ENCODE data around the gene SUN5. TPM values are rescaled to one million over a fixed set of nuclear protein-coding genes. Genes with fewer than 3 reads are reported as not detected.

The SUN5 gene
- total RNA-seq, 1 experiment from 2014 or later, result not detected

DNA sequence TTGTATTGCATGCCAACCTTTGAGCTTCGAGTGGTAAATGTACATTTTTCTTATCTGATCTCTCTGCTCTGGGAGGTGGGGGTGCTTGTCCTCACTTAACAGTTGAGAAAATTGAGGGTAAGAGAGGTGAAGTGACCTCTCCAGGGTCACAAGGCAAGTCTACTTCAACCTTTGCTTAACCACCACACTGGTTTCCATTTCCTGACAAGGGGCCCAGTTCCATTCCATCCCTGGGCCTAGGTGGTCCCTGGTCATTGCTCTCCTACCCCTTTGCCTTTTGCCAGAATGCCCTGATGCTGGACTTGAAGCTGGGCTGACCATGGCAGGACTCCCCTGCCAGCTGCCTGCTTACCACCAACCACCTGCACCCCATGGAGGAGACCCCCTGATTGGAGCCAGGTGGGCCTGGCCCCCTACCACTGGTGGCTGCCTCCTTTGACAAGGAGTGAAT is 39.5 kb upstream of the SUN5 start:
- BruUV-seq (replicated peaks), result no TSS peak
- Histone ChIP-seq H3K27ac (ENCODE audit: low read length) (no peak overlapping the region), H3K4me1 (ENCODE audit: control insufficient read depth, insufficient read depth, low read length) (no peaks in the 10 kb centered on the region), H3K36me3 (ENCODE audit: control insufficient read depth, insufficient read depth, low read length) (no peaks in the 10 kb centered on the region), H3K4me3 (ENCODE audit: low read depth in 2 of 2, low read length in 2 of 2) (no peak overlapping the region), H3K27me3 (ENCODE audit: control insufficient read depth, insufficient read depth, low read length) (peaks cover 2% of the 10 kb centered on the region; the same call in 1 of the 2 replicates), H3K9me3 (ENCODE audit: control insufficient read depth, insufficient read depth, low read depth, low read length) (no peaks in the 10 kb centered on the region)
- TF ChIP-seq SIN3A (IDR thresholded peaks at IDR 0.05; ENCODE audit: borderline replicate concordance, insufficient read depth, low read depth, low read length), result no peak
- no peak for TF ChIP-seq REST (IDR thresholded peaks at IDR 0.05; ENCODE audit: insufficient read depth in 1 of 2, low read depth in 2 of 2, low read length in 1 of 2)
- no peak for TF ChIP-seq TCF7L2 (IDR thresholded peaks at IDR 0.05; ENCODE audit: low read depth, low read length)
- TF ChIP-seq POLR2AphosphoS5 (IDR thresholded peaks at IDR 0.05; ENCODE audit: low read depth, low read length), result no peak
- TF ChIP-seq, protein P1, sequence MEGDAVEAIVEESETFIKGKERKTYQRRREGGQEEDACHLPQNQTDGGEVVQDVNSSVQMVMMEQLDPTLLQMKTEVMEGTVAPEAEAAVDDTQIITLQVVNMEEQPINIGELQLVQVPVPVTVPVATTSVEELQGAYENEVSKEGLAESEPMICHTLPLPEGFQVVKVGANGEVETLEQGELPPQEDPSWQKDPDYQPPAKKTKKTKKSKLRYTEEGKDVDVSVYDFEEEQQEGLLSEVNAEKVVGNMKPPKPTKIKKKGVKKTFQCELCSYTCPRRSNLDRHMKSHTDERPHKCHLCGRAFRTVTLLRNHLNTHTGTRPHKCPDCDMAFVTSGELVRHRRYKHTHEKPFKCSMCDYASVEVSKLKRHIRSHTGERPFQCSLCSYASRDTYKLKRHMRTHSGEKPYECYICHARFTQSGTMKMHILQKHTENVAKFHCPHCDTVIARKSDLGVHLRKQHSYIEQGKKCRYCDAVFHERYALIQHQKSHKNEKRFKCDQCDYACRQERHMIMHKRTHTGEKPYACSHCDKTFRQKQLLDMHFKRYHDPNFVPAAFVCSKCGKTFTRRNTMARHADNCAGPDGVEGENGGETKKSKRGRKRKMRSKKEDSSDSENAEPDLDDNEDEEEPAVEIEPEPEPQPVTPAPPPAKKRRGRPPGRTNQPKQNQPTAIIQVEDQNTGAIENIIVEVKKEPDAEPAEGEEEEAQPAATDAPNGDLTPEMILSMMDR (IDR thresholded peaks at IDR 0.05), result no peak
- intact Hi-C loops (cut with micrococcal nuclease; ENCODE audit: unreplicated experiment) (no loop called here), in situ Hi-C loops (cut with HindIII; ENCODE audit: low pct_unique_long_range_greater_than_20kb, low sequenced_read_pairs) (no loop called here)
- ChIA-PET CTCF (no interaction called here), POLR2A (no interaction called here)
- DNase-seq (ENCODE audit: low read depth, low spot score) (no peak), ATAC-seq (no peak)

DNA sequence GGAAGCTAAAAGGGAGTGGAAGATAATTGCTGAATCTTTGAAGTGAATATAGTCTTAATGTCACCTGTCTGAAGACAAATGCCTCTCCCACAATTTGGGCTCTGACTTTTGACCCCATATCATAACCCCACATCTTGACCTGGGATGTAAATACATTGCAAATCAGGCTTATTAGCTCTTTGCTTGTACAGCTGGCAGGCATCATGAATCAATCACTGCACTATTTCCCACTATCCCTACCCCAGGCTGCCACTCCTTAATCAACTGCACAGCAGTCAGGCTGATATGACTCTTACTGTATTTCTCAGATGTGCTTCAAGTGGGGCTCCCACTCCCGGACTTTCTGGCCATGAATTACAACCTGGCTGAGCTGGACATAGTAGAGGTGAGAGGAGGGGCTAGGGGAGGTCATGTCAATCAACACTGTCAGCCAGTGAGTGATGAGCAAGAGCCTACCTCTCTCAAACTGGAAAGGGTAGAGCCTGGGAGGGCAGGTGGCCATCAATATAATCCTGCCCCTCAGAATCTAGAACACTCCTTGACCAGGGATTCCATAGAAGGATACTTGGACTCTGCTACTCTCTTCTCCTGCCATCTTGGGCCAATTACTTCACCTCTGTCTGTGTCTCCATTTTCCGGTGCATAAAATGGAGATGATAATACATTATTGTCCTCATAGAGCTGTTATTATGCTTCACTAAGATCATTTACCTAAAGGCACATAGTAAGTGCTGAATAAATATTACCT is 38.9 kb upstream of the SUN5 start:
- Histone ChIP-seq H3K4me1 (ENCODE audit: control insufficient read depth, insufficient read depth, low read length) (no peaks in the 10 kb centered on the region), H3K9me3 (ENCODE audit: control insufficient read depth, insufficient read depth, low read depth, low read length) (no peaks in the 10 kb centered on the region), H3K27ac (ENCODE audit: low read length) (no peak overlapping the region), H3K27me3 (ENCODE audit: control insufficient read depth, insufficient read depth, low read length) (peaks cover 2% of the 10 kb centered on the region; the same call in 1 of the 2 replicates), H3K36me3 (ENCODE audit: control insufficient read depth, insufficient read depth, low read length) (no peaks in the 10 kb centered on the region), H3K4me3 (ENCODE audit: low read depth in 2 of 2, low read length in 2 of 2) (no peak overlapping the region)
- ATAC-seq, result no peak
- no TSS peak for BruUV-seq (replicated peaks)
- CTCF ChIA-PET, result no interaction called here
- intact Hi-C loops (cut with micrococcal nuclease; ENCODE audit: unreplicated experiment) (no loop called here), in situ Hi-C loops (cut with HindIII; ENCODE audit: low pct_unique_long_range_greater_than_20kb, low sequenced_read_pairs) (no loop called here)
- DNase-seq (ENCODE audit: low read depth, low spot score), result no peak
- TF ChIP-seq REST (IDR thresholded peaks at IDR 0.05; ENCODE audit: insufficient read depth in 1 of 2, low read depth in 2 of 2, low read length in 1 of 2) (no peak), POLR2AphosphoS5 (IDR thresholded peaks at IDR 0.05; ENCODE audit: low read depth, low read length) (no peak), SIN3A (IDR thresholded peaks at IDR 0.05; ENCODE audit: borderline replicate concordance, insufficient read depth, low read depth, low read length) (no peak), TCF7L2 (IDR thresholded peaks at IDR 0.05; ENCODE audit: low read depth, low read length) (no peak)
- TF ChIP-seq, protein P1 (IDR thresholded peaks at IDR 0.05), result no peak
- POLR2A ChIA-PET, result no interaction called here

All from Panc1 (cell line).